SU-DHL-6 (cell line): ENCODE results near the gene RFC4.

Experiments
- CTCF ChIP-seq: fragments of 200-600 bp; sonication (generic); IDR thresholded peaks from one replicate; pipeline ENCODE4 v1.5.1; 2017; ENCODE audit warnings: antibody characterized with exemption, mild to moderate bottlenecking, low read length, moderate library complexity; ENCODE audit not compliant: insufficient read depth, poor library complexity, severe bottlenecking
- EZH2phosphoT487 ChIP-seq: fragments of 200-600 bp; sonication (generic), shearing (Covaris generic); conservative IDR thresholded peaks from 2 replicates; pipeline ENCODE4 v1.6.1; 2018; ENCODE audit warnings: mild to moderate bottlenecking, antibody characterized with exemption, low read length, moderate library complexity, mixed read lengths

DNA sequence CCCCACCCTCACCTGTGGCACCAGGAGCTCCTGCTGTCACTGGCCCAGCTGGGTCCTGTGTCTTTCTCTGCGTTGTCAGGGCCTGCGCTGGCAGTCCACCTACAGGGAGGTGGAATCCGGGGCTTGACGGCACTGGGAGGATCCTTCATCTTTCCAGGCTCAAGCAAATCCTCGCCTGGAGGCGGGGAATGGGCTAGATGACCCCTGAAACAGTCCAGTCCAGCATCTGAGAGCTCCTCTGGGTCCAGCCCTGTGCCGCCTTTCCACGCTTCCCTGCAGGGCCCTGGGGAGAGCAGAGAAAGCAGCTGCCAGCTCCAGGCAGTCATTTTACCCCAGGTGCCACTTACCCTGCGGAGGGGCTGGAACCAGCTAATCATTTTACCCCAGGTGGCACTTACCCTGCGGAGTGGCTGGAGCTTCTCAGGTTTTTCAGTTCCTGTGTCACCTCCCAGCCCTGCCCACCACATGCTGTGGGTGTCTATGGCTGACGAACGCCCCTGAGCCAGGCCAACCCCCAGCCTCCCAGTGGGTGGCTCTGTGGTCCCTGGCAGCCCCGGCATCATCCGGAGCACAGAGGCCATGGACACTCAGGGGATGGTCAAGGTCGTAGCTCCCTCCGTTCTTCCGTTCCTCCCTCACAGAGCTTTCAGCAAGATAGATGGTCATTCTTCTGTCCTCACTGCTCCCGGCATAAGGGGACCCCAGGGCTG is 18.3 kb upstream of the RFC4 start:
- no peak for TF ChIP-seq CTCF
- TF ChIP-seq EZH2phosphoT487, result no peak
